Right cardiac atrium (tissue), 5 donors: ENCODE measurements around the gene CENPF. TPM values are rescaled to one million over a fixed set of nuclear protein-coding genes. Genes with fewer than 3 reads are reported as not detected.
"Not testable (repeated sequence)": the region's sequence is repeated elsewhere in the genome, so short reads cannot be mapped to it uniquely, and the experiment has no call there.

ENCODE experiments used
- ATAC-seq, 2 donors: fragments of 200-7000 bp; cut with Tn5 transposase; one replicate each; pipeline versions ENCODE4 v1.8.0 to v1.9.1; 2020; ENCODE audit warnings: moderate library complexity in 2 of 2, mild to moderate bottlenecking in 1 of 2
- DNase-seq, 3 donors: peaks; one replicate each; pipeline ENCODE4 v3.0.0-alpha.2; 2020
- H3K27ac ChIP-seq: one replicate; pipeline ENCODE4 v1.5.1; 2013; ENCODE audit warnings: mild to moderate bottlenecking, low read length, control low read depth, moderate library complexity
- H3K27me3 ChIP-seq: one replicate; pipeline ENCODE4 v1.6.1; 2013; ENCODE audit not compliant: control insufficient read depth, insufficient read depth
- H3K4me1 ChIP-seq: one replicate; pipeline ENCODE4 v1.6.1; 2013; ENCODE audit warnings: low read length; ENCODE audit not compliant: control insufficient read depth, insufficient read depth
- H3K4me3 ChIP-seq: one replicate; pipeline ENCODE4 v1.5.1; 2013; ENCODE audit warnings: low read length, control low read depth
- H3K9me3 ChIP-seq: one replicate; pipeline ENCODE4 v1.6.1; 2013; ENCODE audit warnings: low read length; ENCODE audit not compliant: control insufficient read depth
- WGBS: extraction: QIAGEN DNeasy Blood & Tissue Kit; methylation state at CpG from one replicate; pipeline ENCODE4 v1.1.7; 2013; 5-methylcytosine and 5-hydroxymethylcytosine counted together
- intact Hi-C, 4 donors: fragments of 100-400 bp; cut with DNase I; formaldehyde crosslinking; loops; one replicate each; pipeline versions ENCODE4 v1.11.0 to v1.14.0; 2022 to 2023
- polyA plus RNA-seq: library from polyadenylated mRNA; stranded (reverse); fragments of 200-250 nt; gene quantifications from one replicate; pipeline ENCODE4 v1.2.3, GENCODE V29; 2013
- total RNA-seq, 4 donors: library from RNA; stranded (reverse); fragmentation: NEBNext Ultra II Directional; extraction: Animal tissue kit (Norgen Biotek cat#: 25700); gene quantifications; one replicate each; pipeline ENCODE4 v1.2.1, GENCODE V29; 2021
- donor health status: healthy with polysubstance abuse.
- donor health status: DM: no; HTN: yes; CAD: no.
- donor health status: DM: no; HTN: no; CAD: no.
- donor health status: DM: no; HTN: yes; CAD: no; lungs with severe emphysema.
- donor health status: DM: yes; HTN: yes; CAD: no.

The CENPF gene
- total and polyA plus RNA-seq, 5 donors: 0.29 to 2.3 (median 0.39) TPM

DNA sequence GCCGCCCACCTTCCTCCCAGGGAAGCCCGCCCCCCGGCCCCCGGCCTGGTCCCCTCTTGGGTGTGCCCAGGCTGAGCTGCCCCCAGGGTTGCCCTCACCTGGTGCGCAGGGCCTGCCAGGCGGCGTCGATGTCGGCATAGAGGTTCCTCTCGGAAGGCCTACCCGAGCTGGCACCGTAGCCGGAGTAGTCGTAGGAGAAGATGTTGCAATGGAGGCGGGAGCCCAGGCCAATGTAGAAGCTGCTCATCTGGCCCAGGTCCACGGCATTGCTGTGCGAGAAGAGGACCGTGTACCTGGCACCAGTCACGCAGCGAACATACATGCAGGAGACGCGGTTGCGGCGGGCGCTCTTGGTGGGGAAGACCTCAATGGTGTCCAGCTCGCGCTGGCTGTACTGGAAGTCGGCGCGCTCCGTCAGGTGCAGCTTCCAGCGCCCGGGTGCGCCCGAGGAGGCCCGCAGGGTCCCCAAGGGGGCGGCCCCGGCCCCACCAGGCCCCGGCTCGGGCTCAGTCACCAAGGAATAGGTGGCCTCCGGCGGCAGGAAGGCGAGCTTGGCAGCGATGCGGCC, 5.3 kb downstream of the CENPF start:
- H3K4me1 ChIP-seq, intact Hi-C loops, H3K4me3 ChIP-seq, H3K27ac ChIP-seq, ATAC-seq, H3K9me3 ChIP-seq, H3K27me3 ChIP-seq: not testable (repeated sequence)
- DNase-seq: peak in 2 of 3 donors; percentile 14 to 68
- WGBS: 96% methylated on average over 45 of the region's 45 CpGs

DNA sequence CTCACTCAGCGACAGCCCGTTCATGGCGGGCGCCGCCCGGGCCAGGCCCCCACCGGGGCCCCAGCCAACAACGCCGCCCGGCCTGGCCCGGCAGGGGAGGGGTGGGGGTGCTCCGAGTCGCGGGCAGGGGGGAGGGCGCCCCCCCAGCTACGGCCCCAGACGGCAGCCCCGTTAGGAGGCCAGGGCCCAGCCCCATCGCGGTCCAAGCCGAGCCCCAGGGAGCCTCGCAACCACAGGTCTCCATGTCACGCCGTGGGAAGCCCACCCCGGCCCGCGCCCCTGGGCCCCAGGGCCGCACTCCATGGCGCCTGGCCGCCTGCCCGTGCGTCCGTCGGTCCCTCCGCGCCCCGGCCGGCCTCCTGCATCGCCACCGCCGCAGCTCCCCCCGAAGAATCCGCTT, 5.8 kb downstream of the CENPF start:
- H3K4me3 ChIP-seq, ATAC-seq, intact Hi-C loops, H3K27me3 ChIP-seq, H3K4me1 ChIP-seq, H3K9me3 ChIP-seq, DNase-seq, H3K27ac ChIP-seq: not testable (repeated sequence)
- 98% methylated on average over 43 of the region's 43 CpGs for WGBS

DNA sequence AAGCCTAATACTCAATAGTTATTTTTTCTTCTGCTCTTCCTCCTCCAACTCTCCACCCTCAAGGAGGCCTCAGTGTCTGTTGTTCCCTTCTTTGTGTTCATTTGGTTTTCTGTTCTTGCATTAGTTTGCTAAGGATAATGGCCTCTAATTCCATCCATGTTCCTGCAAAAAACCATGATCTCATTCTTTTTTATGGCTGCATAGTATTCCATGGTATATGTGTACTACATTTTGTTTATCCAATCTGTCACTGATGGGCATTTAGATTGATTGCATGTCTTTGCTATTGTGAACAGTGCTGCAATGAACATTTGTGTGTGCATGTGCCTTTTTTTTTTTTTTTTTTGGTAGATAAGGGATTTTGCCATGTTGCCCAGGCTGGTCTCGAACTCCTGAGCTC, 6.7 kb downstream of the CENPF start:
- DNase-seq (no peak), ATAC-seq (no peak)
- Histone ChIP-seq H3K9me3 (no peaks in the 10 kb centered on the region), H3K4me3 (no peak overlapping the region), H3K27ac (no peak overlapping the region), H3K4me1 (no peaks in the 10 kb centered on the region), H3K27me3 (no peaks in the 10 kb centered on the region)
- 97% methylated on average over 1 of the region's 1 CpG for WGBS
- intact Hi-C loops: no loop called here

DNA sequence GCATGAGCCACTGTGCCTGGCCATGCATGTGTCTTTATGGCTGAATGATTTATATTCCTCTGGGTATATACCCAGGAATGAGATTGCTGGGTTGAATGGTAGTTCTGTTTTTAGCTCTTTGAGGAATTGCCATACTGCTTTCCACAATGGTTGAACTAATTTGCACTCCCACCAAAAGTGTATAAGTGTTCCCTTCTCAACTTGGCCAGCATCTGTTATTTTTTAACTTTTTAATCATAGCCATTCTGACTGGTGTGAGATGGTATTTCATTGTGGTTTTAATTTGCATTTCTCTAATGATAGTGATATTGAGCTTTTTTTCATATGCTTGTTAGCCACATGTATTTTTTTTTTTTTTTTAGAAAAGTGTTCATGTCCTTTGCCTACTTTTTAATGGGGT, 7.1 kb downstream of the CENPF start:
- intact Hi-C loops, DNase-seq: not testable (repeated sequence)

DNA sequence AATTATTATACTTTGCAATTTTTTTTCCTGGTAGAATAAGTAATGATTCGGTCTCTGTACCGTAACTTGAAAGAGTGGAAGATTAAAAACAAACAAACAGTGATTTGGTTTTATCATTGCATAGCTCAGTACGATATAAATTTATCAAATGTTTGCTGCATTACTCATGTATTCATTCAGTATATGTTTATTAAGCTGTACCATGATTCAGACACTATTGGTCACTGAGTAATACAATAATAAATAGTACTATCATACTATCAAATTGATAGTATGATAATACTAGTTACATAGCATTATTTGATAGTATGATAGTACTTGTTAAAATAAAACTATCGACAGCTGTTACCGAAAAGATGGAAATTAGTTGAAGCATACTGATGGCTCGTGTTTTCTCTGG, 12.1 kb downstream of the CENPF start:
- H3K27me3 ChIP-seq: no peaks in the 10 kb centered on the region
- no peak overlapping the region for H3K27ac ChIP-seq
- no peak for DNase-seq
- no peaks in the 10 kb centered on the region for H3K4me1 ChIP-seq
- H3K9me3 ChIP-seq: no peaks in the 10 kb centered on the region
- intact Hi-C loops: no loop called here
- 92% methylated on average over 6 of the region's 6 CpGs for WGBS
- no peak for ATAC-seq
- H3K4me3 ChIP-seq: no peak overlapping the region

More for the DNA sequence above, 7.1 kb downstream of the CENPF start:
- not testable (repeated sequence) for ATAC-seq, H3K4me1 ChIP-seq, H3K4me3 ChIP-seq, H3K27me3 ChIP-seq, H3K27ac ChIP-seq, H3K9me3 ChIP-seq

DNA sequence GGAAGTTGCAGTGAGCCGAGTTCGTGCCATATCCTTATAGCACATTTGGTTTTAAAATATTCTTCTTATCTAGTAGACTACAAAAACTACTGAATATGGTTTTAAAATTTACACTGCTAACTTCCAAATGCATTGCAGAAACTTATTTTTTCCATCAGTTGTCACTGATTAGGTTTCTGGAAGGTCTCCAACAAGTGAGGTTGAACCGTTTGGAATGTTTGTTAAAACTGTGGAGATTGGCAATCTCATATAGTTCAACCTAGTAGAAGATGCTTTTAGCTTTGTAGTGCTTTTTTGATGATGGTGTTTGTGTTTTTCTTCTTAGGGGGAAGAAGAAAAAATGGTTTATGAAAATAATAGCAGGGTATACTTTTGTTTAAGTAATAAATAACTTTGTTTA, 12.9 kb downstream of the CENPF start:
- Histone ChIP-seq H3K27me3 (no peaks in the 10 kb centered on the region), H3K9me3 (no peaks in the 10 kb centered on the region), H3K4me1 (no peaks in the 10 kb centered on the region), H3K27ac (no peak overlapping the region), H3K4me3 (no peak overlapping the region)
- ATAC-seq (no peak), DNase-seq (no peak)
- 70% methylated on average over 3 of the region's 3 CpGs for whole genome bisulfite sequencing
- intact Hi-C loops: no loop called here

DNA sequence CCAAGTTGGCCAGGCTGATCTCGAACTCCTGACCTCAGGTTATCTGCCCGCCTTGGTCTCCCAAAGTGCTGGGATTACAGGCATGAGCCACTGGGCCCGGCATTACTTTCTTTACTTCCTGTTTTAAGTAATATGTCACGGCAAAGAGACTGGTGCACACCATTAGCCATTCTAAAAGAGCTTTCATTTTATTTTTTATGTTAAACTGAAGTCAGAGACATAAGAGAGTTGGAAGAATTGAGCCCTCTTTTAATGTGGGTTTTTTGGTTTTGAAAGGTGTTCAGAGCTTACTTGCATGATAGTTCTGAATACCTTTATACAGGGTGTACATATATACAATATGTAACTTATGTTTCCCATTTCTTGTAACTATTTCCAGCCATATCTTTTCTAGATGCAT, 14.3 kb downstream of the CENPF start:
- Histone ChIP-seq H3K4me1 (no peaks in the 10 kb centered on the region), H3K27ac (no peak overlapping the region)
- ATAC-seq: no peak

DNA sequence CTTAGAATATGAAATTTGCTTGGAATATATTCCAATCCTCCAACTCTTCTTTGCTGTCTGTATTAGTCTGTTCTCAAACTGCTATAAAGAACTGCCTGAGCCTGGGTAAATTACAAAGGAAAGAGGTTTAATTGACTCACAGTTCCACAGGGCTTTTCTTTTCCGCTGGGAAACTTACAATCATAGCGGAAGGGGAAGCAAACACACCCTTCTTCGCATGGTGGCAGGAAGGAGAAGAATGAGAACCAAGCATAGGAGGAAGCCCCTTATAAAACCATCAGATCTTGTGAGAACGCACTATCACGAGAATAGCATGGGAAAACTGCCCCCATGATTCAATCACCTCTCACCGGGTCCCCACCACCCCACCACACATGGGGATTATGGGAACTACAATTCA, 14.8 kb downstream of the CENPF start:
- Histone ChIP-seq H3K4me1 (no peaks in the 10 kb centered on the region), H3K27ac (no peak overlapping the region), H3K4me3 (no peak overlapping the region), H3K9me3 (no peaks in the 10 kb centered on the region), H3K27me3 (no peaks in the 10 kb centered on the region)
- WGBS: 81% methylated on average over 6 of the region's 6 CpGs
- intact Hi-C loops: no loop called here
- DNase-seq: no peak
- no peak for ATAC-seq

More for the DNA sequence above, 14.3 kb downstream of the CENPF start:
- Histone ChIP-seq H3K27me3 (no peaks in the 10 kb centered on the region), H3K4me3 (no peak overlapping the region), H3K9me3 (no peaks in the 10 kb centered on the region)
- 91% methylated on average over 4 of the region's 4 CpGs for WGBS
- intact Hi-C loops: no loop called here
- no peak for DNase-seq

DNA sequence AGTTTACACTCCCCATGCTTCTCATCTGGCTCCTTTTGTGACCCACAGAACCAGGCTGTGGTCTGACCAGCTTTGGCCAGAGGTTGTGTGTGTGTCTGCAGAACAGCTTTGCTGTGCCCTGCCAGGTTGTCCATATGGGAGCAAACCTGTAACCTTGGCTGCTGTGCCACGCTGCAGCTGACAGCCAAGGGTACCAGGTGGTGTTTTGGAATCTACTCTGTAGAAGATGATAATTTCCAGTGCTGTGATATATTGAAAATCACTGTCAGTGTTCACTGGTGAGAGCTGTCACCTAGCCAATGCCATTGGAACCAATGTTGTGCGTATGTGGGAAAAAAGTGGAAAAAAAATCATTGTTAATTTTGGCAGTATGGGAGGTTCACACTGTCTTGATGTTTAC, 18.2 kb downstream of the CENPF start:
- H3K4me3 ChIP-seq: no peak overlapping the region
- intact Hi-C loops: loop anchor here in 1 of 4 donors (10.0 kb wide), 1 partner anchor 904 kb away; no protein-coding TSS in a partner anchor
- ATAC-seq: no peak
- no peaks in the 10 kb centered on the region for H3K27me3 ChIP-seq
- no peaks in the 10 kb centered on the region for H3K9me3 ChIP-seq
- no peak overlapping the region for H3K27ac ChIP-seq
- H3K4me1 ChIP-seq: no peaks in the 10 kb centered on the region
- DNase-seq: no peak
- WGBS: 96% methylated on average over 2 of the region's 2 CpGs

DNA sequence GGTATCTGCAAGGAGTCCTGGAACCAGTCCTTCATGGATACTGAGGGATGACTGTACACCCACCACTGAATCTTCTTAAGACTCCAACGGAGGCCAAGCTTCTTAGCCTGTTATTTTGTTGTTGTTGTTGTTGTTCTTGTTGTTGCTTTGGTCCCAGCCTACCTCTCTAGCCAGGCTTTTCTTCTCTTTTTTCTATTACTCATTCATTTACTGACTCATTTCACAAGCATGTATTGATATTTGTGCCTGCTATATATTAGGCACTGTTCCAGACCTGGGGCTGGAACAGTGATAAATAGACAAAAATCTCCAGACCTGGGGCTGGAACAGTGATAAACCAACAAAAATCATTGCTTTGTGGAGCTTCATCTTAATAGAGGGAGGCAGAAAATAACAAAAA, 20.4 kb downstream of the CENPF start:
- no peak overlapping the region for H3K4me3 ChIP-seq

DNA sequence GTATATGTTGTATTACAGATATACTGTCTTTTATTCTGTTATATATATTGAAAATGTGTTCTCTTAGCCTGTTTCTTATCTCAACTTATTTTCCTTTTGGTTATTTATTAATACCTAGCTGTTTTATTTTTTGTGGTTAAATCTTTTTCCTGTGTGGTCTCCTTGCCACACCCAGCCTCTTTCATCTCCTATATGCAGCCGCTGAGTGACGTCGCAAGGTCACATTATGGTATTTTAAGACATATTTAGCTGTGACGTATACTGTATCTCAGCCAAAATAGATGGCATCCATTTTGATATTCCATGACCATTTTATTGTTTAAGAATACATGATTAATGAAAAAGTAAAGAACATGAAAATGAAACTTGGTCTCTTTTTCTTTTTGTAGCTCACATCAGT, 29.1 kb downstream of the CENPF start:
- Histone ChIP-seq H3K27ac (no peak overlapping the region), H3K9me3 (no peaks in the 10 kb centered on the region), H3K4me1 (no peaks in the 10 kb centered on the region), H3K27me3 (no peaks in the 10 kb centered on the region), H3K4me3 (no peak overlapping the region)
- ATAC-seq (no peak), DNase-seq (peak in 1 of 3 donors; percentile 36)
- 90% methylated on average over 4 of the region's 4 CpGs for WGBS
- intact Hi-C loops: loop anchor here in 1 of 4 donors (10.0 kb wide), 1 partner anchor 893 kb away; no protein-coding TSS in a partner anchor

More for the DNA sequence above, 20.4 kb downstream of the CENPF start:
- ATAC-seq (no peak), DNase-seq (no peak)
- intact Hi-C loops: loop anchor here in 1 of 4 donors (10.0 kb wide), 1 partner anchor 901 kb away; no protein-coding TSS in a partner anchor
- Histone ChIP-seq H3K27ac (no peak overlapping the region), H3K4me1 (no peaks in the 10 kb centered on the region), H3K9me3 (no peaks in the 10 kb centered on the region), H3K27me3 (no peaks in the 10 kb centered on the region)
- WGBS: 92% methylated on average over 1 of the region's 1 CpG

DNA sequence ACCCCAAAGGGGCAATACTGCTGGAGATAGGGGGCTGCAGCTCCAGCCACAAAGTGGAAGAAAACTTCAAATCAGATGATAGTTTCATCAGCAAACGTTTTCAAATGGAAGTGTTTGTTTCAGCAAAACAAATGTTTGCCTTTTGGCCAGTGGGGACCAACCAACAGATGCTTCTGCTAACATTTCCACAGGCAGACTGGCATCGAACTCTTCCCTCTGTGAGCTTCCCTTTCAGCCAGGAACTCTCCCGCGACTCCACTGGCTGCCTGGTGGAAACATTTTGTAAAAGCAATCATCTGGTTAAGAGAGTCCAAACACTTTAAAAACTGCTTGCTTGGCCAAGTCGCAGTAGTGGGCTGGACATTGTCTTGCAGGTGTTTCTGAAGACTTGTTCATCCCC, 30.7 kb downstream of the CENPF start:
- ATAC-seq (no peak), DNase-seq (no peak)
- Histone ChIP-seq H3K4me1 (no peaks in the 10 kb centered on the region), H3K27ac (no peak overlapping the region), H3K27me3 (no peaks in the 10 kb centered on the region), H3K4me3 (no peak overlapping the region), H3K9me3 (no peaks in the 10 kb centered on the region)
- WGBS: 81% methylated on average over 5 of the region's 5 CpGs
- intact Hi-C loops: loop anchor here in 1 of 4 donors (10.0 kb wide), 1 partner anchor 891 kb away; no protein-coding TSS in a partner anchor
